GM12873 (cell line): ENCODE results near the gene AFP.

Experiments
- CTCF ChIP-seq: IDR thresholded peaks from 2 replicates; pipeline ENCODE4 v1.5.1; 2012; ENCODE audit warnings: low read depth, mild to moderate bottlenecking, moderate library complexity, low read length, control low read depth; ENCODE audit not compliant: insufficient read depth; ENCODE audit errors: missing control alignments

Gene AFP

GRCh38 chr4:73439991-73440390, 4.0 kb downstream of the AFP start:
- TF ChIP-seq CTCF = no peak

- no peak for TF ChIP-seq CTCF
Observed at GRCh38 chr4:73440653-73441052, 4.6 kb downstream of the AFP start.

DNA sequence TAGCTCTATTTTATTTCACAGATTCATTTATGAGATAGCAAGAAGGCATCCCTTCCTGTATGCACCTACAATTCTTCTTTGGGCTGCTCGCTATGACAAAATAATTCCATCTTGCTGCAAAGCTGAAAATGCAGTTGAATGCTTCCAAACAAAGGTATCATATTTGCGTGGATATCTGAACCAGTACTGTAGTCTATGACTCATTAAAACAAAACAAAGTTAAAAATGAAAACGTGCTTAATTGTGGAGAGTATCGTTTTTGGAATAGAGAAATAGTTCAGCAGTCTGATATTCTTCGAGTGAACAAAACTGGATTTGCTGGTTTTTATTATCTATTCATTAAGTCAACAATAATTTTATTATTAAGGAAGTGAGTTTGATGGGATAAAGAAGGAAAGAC, 6.3 kb downstream of the AFP start:
- TF ChIP-seq CTCF = no peak

DNA sequence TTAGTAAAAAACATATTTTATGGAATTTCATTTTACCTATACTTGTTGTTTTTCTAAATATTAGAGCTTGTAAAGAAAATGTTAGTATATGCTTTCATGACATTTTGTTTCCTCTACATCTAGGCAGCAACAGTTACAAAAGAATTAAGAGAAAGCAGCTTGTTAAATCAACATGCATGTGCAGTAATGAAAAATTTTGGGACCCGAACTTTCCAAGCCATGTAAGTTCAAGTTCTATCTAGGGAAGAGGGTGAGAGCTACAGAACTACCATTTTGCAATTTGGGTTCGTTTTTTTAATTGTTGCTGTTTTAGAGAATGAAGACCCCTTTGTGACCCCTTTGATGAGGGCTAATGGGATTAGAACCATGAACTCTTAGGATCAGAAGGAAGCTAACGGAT, 7.2 kb downstream of the AFP start:
- no peak for TF ChIP-seq CTCF

DNA sequence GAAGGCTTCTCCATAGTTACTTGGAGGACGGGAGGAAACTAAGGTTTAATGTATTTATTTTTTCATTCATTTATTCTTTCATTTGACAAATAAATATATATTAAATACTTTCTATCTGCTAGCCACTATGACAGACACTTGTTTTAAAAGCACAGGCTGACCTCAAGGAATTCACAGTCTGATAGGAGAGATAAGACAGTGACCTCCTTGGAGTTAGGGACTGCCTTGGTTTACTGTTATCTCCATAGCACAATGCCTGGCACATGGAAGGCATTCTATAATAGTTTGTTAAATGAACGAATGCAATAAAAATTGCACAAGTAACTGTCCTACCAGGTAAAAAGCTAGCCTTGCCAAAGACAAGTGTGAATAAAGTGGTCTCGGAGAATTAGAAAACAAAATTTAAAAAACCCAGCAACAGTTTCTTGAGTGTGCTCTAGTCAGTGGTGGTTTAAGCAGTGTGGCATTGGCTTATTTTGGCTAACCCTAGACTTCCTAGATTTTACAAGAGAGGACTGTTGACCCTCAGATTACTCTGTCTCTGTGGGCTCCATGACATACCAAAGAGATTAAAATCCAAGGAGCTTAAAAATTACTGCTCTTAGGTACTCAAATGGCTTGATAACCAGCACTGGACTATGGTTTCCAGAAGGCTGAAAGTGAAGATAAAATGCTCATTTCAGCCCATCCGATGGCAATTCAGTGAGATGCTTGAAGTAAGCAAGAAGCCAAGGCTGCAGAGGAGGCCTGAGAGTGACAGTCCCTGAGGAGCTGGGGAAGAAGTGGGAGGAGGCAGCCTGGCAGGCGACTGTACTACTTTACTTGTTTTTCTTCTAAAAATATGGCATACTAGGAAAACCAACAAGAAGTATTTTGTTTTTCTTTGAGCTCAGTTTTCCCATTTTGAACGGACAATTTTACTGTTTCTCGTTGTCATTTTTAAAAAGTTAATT, 9.6 kb downstream of the AFP start:
- TF ChIP-seq CTCF = peak; percentile 0

GRCh38 chr4:73446336-73446938, 10.4 kb downstream of the AFP start:
- TF ChIP-seq CTCF = peak; percentile 73

- no peak for TF ChIP-seq CTCF
Observed at GRCh38 chr4:73447671-73448070, 11.7 kb downstream of the AFP start.
